Ishikawa (cell line): Measurements from ENCODE around the gene SPRTN.

Experiments used
- CEBPB ChIP-seq: IDR thresholded peaks from 2 replicates; pipeline ENCODE4 v1.6.1; 2012
- CREB1 ChIP-seq: IDR thresholded peaks from 2 replicates; pipeline ENCODE4 v1.6.1; 2012; ENCODE audit warnings: low read depth
- EGR1 ChIP-seq: IDR thresholded peaks from 2 replicates; pipeline ENCODE4 v1.6.1; 2012
- EP300 ChIP-seq: IDR thresholded peaks from 2 replicates; pipeline ENCODE4 v1.6.1; 2012; ENCODE audit warnings: borderline replicate concordance
- FOXM1 ChIP-seq: IDR thresholded peaks from 2 replicates; pipeline ENCODE4 v1.6.1; 2012; ENCODE audit warnings: low read depth, borderline replicate concordance
- RAD21 ChIP-seq: IDR thresholded peaks from 2 replicates; pipeline ENCODE4 v1.6.1; 2012; ENCODE audit warnings: low read depth
- TAF1 ChIP-seq: IDR thresholded peaks from 2 replicates; pipeline ENCODE4 v1.6.1; 2012; ENCODE audit warnings: low read depth, mild to moderate bottlenecking
- TCF12 ChIP-seq: IDR thresholded peaks from 2 replicates; pipeline ENCODE4 v1.6.1; 2012; ENCODE audit warnings: low read depth
- TEAD4 ChIP-seq: IDR thresholded peaks from 2 replicates; pipeline ENCODE4 v1.6.1; 2012
- YY1 ChIP-seq: IDR thresholded peaks from 2 replicates; pipeline ENCODE4 v1.6.1; 2012; ENCODE audit warnings: low read depth
- ZBTB7A ChIP-seq: IDR thresholded peaks from 2 replicates; pipeline ENCODE4 v1.6.1; 2012; ENCODE audit warnings: low read depth
- TF ChIP-seq, protein P1 (sequence below): IDR thresholded peaks from 2 replicates; pipeline ENCODE4 v1.6.1; 2012
- TF ChIP-seq, protein P2 (sequence below): IDR thresholded peaks from 2 replicates; pipeline ENCODE4 v1.6.1; 2012; ENCODE audit warnings: low read depth, mild to moderate bottlenecking
- TF ChIP-seq, protein P3 (sequence below): IDR thresholded peaks from 2 replicates; pipeline ENCODE4 v1.6.1; 2012

DNA sequence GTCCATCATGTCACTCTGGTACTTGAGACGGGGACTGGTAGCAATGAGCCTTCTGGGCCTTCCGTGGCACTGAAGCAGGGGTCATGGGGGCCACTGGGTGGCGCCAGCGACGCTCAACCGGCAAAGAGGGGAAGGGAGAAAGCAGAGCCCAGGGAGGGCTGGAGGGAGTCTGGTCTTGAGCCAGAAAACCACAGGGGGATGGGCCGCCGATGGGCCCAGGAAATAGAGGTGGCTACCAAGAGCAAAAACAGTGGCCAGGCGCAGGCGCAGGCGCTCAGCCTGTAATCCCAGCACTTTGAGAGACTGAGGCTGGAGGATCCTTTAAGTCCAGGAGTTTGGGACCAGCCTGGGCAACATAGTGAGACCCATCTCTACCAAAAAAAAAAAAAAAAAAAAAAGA is 22.2 kb upstream of the SPRTN start:
- TF ChIP-seq, protein P1, sequence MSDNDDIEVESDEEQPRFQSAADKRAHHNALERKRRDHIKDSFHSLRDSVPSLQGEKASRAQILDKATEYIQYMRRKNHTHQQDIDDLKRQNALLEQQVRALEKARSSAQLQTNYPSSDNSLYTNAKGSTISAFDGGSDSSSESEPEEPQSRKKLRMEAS = no peak
- TF ChIP-seq EP300 (no peak), CEBPB (no peak), RAD21 (peak; percentile 57), TAF1 (no peak), TCF12 (no peak), YY1 (no peak), EGR1 (no peak), CREB1 (no peak), ZBTB7A (no peak), FOXM1 (no peak), TEAD4 (no peak)
- TF ChIP-seq, protein P2, sequence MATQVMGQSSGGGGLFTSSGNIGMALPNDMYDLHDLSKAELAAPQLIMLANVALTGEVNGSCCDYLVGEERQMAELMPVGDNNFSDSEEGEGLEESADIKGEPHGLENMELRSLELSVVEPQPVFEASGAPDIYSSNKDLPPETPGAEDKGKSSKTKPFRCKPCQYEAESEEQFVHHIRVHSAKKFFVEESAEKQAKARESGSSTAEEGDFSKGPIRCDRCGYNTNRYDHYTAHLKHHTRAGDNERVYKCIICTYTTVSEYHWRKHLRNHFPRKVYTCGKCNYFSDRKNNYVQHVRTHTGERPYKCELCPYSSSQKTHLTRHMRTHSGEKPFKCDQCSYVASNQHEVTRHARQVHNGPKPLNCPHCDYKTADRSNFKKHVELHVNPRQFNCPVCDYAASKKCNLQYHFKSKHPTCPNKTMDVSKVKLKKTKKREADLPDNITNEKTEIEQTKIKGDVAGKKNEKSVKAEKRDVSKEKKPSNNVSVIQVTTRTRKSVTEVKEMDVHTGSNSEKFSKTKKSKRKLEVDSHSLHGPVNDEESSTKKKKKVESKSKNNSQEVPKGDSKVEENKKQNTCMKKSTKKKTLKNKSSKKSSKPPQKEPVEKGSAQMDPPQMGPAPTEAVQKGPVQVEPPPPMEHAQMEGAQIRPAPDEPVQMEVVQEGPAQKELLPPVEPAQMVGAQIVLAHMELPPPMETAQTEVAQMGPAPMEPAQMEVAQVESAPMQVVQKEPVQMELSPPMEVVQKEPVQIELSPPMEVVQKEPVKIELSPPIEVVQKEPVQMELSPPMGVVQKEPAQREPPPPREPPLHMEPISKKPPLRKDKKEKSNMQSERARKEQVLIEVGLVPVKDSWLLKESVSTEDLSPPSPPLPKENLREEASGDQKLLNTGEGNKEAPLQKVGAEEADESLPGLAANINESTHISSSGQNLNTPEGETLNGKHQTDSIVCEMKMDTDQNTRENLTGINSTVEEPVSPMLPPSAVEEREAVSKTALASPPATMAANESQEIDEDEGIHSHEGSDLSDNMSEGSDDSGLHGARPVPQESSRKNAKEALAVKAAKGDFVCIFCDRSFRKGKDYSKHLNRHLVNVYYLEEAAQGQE = no peak
- TF ChIP-seq, protein P3, sequence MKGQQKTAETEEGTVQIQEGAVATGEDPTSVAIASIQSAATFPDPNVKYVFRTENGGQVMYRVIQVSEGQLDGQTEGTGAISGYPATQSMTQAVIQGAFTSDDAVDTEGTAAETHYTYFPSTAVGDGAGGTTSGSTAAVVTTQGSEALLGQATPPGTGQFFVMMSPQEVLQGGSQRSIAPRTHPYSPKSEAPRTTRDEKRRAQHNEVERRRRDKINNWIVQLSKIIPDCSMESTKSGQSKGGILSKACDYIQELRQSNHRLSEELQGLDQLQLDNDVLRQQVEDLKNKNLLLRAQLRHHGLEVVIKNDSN = no peak
